Left ventricle myocardium inferior (tissue), 1 donor: ENCODE results near the gene GABRR2. TPM values are rescaled to one million over a fixed set of nuclear protein-coding genes. Genes with fewer than 3 reads are reported as not detected.

Source experiments
- DNase-seq: peaks from one replicate; pipeline ENCODE4 v3.0.0-alpha.2; 2020
- H3K27ac ChIP-seq: fragments of 200-600 bp; replicated peaks from 2 replicates; pipeline ENCODE4 v1.8.0; 2021
- H3K27me3 ChIP-seq: fragments of 200-600 bp; 2 replicates; pipeline ENCODE4 v1.8.0; 2021; ENCODE audit warnings: low read depth
- H3K36me3 ChIP-seq: fragments of 200-600 bp; 2 replicates; pipeline ENCODE4 v1.8.0; 2021
- H3K4me1 ChIP-seq: fragments of 200-600 bp; 2 replicates; pipeline ENCODE4 v1.8.0; 2021
- H3K4me3 ChIP-seq: fragments of 200-600 bp; 2 replicates; pipeline ENCODE4 v1.8.0; 2021; ENCODE audit warnings: mild to moderate bottlenecking, moderate library complexity
- H3K9me3 ChIP-seq: fragments of 200-600 bp; replicated peaks from 2 replicates; pipeline ENCODE4 v1.8.0; 2021
- intact Hi-C: fragments of 100-400 bp; cut with micrococcal nuclease; formaldehyde crosslinking; loops from one replicate; pipeline ENCODE4 v1.11.0; 2022
- long read RNA-seq: library from polyadenylated mRNA; unstranded; transcript quantifications from one replicate; pipeline ENCODE4 v2.0.0, GENCODE V29; 2021
- total RNA-seq: library from RNA; stranded (reverse); fragmentation: NEBNext Ultra II Directional; extraction: Animal tissue kit (Norgen Biotek cat#: 25700); gene quantifications from one replicate; pipeline ENCODE4 v1.2.1, GENCODE V29; 2021
- TF ChIP-seq, protein P1 (sequence below): fragments of 200-600 bp; IDR thresholded peaks from 2 replicates; pipeline ENCODE4 v1.8.0; 2021; ENCODE audit warnings: antibody characterized with exemption, mild to moderate bottlenecking, borderline replicate concordance
- donor health status: DM: no; HTN: yes; CAD: no; lungs with severe emphysema.

Gene GABRR2
- total RNA-seq = 0.69 TPM
- long read RNA-seq, partial matches to known transcripts = 1 of 2 reads
- long read RNA-seq, other reads (novel, unspliced or antisense) = 1 of 2 reads

GRCh38 chr6:89315249-89315885, at the start of gene GABRR2:
Gene GABRR2, minus strand, starts transcription at chr6:89315299. Its CDS starts 134 bp downstream, at chr6:89315165.
- Histone ChIP-seq H3K9me3 (peaks cover 5% of the 10 kb centered on the region), H3K4me1 (peaks cover 42% of the 10 kb centered on the region), H3K27ac (peak within 1 kb of the TSS; percentile 24), H3K4me3 (no peak within 1 kb of the TSS), H3K36me3 (peaks cover 2% of the 10 kb centered on the region), H3K27me3 (no peaks in the 10 kb centered on the region)
- intact Hi-C loops = loop anchor here (10.0 kb wide), 1 partner anchor 49 kb away; no protein-coding TSS in a partner anchor
- DNase-seq = no peak
- TF ChIP-seq, protein P1, sequence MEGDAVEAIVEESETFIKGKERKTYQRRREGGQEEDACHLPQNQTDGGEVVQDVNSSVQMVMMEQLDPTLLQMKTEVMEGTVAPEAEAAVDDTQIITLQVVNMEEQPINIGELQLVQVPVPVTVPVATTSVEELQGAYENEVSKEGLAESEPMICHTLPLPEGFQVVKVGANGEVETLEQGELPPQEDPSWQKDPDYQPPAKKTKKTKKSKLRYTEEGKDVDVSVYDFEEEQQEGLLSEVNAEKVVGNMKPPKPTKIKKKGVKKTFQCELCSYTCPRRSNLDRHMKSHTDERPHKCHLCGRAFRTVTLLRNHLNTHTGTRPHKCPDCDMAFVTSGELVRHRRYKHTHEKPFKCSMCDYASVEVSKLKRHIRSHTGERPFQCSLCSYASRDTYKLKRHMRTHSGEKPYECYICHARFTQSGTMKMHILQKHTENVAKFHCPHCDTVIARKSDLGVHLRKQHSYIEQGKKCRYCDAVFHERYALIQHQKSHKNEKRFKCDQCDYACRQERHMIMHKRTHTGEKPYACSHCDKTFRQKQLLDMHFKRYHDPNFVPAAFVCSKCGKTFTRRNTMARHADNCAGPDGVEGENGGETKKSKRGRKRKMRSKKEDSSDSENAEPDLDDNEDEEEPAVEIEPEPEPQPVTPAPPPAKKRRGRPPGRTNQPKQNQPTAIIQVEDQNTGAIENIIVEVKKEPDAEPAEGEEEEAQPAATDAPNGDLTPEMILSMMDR = no peak

- H3K4me1 ChIP-seq = peaks cover 36% of the 10 kb centered on the region
- no peaks in the 10 kb centered on the region for H3K9me3 ChIP-seq
- H3K27me3 ChIP-seq = no peaks in the 10 kb centered on the region
- no peaks in the 10 kb centered on the region for H3K36me3 ChIP-seq
- no peak overlapping the region for H3K4me3 ChIP-seq
- H3K27ac ChIP-seq = peak overlapping the region; percentile 21
- TF ChIP-seq, protein P1 = no peak
- intact Hi-C loops = loop anchor here (10.0 kb wide), 1 partner anchor 50 kb away; the partner anchor contains the start of gene GABRR2
- no peak for DNase-seq
Observed at GRCh38 chr6:89364586-89364985, 49.5 kb upstream of the GABRR2 start.

- Histone ChIP-seq H3K4me3 (no peak overlapping the region), H3K4me1 (peaks cover 18% of the 10 kb centered on the region), H3K27me3 (no peaks in the 10 kb centered on the region), H3K27ac (no peak overlapping the region), H3K9me3 (no peaks in the 10 kb centered on the region), H3K36me3 (no peaks in the 10 kb centered on the region)
- intact Hi-C loops = loop anchor here (10.0 kb wide), 1 partner anchor 46 kb away; the partner anchor contains the start of gene GABRR2
- TF ChIP-seq, protein P1 = no peak
- no peak for DNase-seq
Observed at GRCh38 chr6:89361171-89361570, 46.1 kb upstream of the GABRR2 start.

DNA sequence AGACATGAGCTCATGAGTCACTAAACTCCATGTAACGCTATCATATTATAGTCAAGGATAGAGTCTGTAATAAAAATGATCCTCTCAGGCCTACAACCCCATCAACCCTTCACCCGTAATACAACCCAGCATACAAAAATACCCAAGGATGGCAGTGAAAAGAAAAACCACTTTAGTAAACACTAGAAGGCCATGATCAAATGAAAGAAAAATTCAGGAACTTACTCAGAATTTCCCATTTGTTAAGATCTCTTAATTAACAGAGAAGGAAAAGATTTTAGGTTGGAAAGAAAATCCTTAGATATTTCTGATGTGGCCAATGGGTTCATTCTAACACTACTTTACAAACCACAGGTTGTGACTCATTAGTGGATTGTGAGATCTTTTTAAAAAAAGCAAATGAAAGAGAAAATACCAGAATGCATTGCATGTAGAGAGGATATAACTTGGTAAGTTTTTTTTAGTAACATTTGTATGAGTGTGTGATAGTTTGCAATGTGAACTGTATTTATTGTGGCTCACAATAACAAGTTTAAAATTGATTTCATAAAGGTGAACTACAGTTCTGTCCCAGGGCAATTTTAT, 45.4 kb upstream of the GABRR2 start:
- H3K27ac ChIP-seq = no peak overlapping the region
- H3K36me3 ChIP-seq = no peaks in the 10 kb centered on the region
- H3K4me3 ChIP-seq = no peak overlapping the region
- H3K4me1 ChIP-seq = peaks cover 12% of the 10 kb centered on the region
- DNase-seq = no peak
- no peaks in the 10 kb centered on the region for H3K9me3 ChIP-seq
- no peaks in the 10 kb centered on the region for H3K27me3 ChIP-seq
- intact Hi-C loops = loop anchor here (10.0 kb wide), 1 partner anchor 46 kb away; the partner anchor contains the start of gene GABRR2
- TF ChIP-seq, protein P1 = no peak

DNA sequence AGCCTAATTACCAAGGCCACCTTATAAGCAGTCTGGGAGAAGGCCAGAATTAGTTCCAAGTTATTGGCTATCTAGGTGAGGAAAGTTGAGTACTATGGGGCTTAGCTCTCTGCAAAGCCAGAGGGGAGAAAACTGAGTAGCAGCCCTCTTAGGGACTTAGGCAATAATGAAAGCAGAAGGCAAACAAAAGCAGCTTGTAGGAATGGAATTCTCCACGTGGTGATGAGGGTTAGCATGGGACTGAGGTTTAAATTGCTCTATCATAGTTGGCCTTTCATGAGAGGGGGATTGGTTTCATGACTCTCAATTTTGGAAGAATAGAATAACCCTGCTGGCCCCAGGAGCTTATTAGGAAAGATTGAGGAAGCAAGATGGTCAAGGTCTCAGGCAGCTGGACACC, 44.5 kb upstream of the GABRR2 start:
- Histone ChIP-seq H3K36me3 (no peaks in the 10 kb centered on the region), H3K4me1 (peaks cover 4% of the 10 kb centered on the region), H3K27ac (no peak overlapping the region), H3K9me3 (no peaks in the 10 kb centered on the region), H3K4me3 (no peak overlapping the region), H3K27me3 (no peaks in the 10 kb centered on the region)
- intact Hi-C loops = no loop called here
- DNase-seq = no peak
- TF ChIP-seq, protein P1 = no peak
